IMR-90 (cell line): Measurements from ENCODE around the gene PTGR1.

Source experiments
- CTCF ChIP-seq: conservative IDR thresholded peaks from 2 replicates; pipeline ENCODE4 v1.5.1; 2012; ENCODE audit warnings: mild to moderate bottlenecking, low read depth, low read length, improper control_type of control experiment
- ELK1 ChIP-seq: fragments of 150-350 bp; IDR thresholded peaks from 2 replicates; pipeline ENCODE4 v1.6.1; 2016; ENCODE audit warnings: low read depth, mild to moderate bottlenecking, low read length, moderate library complexity, borderline replicate concordance
- MAFK ChIP-seq: IDR thresholded peaks from 2 replicates; pipeline ENCODE4 v1.6.1; 2012; ENCODE audit warnings: low read depth, low read length, improper control_type of control experiment

- TF ChIP-seq CTCF, result no peak
- no peak for TF ChIP-seq MAFK
- no peak for TF ChIP-seq ELK1
These were observed 35.4 kb upstream of the PTGR1 start for GRCh38 chr9:111634860-111635259.
